ENCODE measurements around the gene DUSP3.

DUSP3 gene

GRCh38 chr17:43768382-43768781 lies 10.4 kb downstream of the DUSP3 start:
- peak; percentile 94 for DNase-seq

GRCh38 chr17:43767713-43768059 lies 11.1 kb downstream of the DUSP3 start:
- no peak for DNase-seq

GRCh38 chr17:43767053-43767712 lies 11.6 kb downstream of the DUSP3 start:
- DNase-seq = peak in 1 of 2 experiments; percentile 27

GRCh38 chr17:43766413-43767052 lies 12.2 kb downstream of the DUSP3 start:
- peak in 1 of 2 experiments; percentile 23 for DNase-seq

- DNase-seq = peak; percentile 87 to 88
Observed at GRCh38 chr17:43760254-43760852, 18.4 kb downstream of the DUSP3 start.

GRCh38 chr17:43759836-43760235 lies 18.9 kb downstream of the DUSP3 start:
- DNase-seq = no peak

- no peak for DNase-seq
Observed at GRCh38 chr17:43758497-43759174, 20.1 kb downstream of the DUSP3 start, which contains the start of gene SOST. SOST (minus strand) TSS chr17:43758791; CDS start chr17:43758741, 50 bp downstream.

GRCh38 chr17:43758086-43758485 lies 20.7 kb downstream of the DUSP3 start:
- DNase-seq = no peak

- no peak for DNase-seq
Observed at GRCh38 chr17:43757171-43757660, 21.6 kb downstream of the DUSP3 start.

GRCh38 chr17:43756201-43756600 lies 22.6 kb downstream of the DUSP3 start:
- no peak for DNase-seq

- DNase-seq = no peak
Observed at GRCh38 chr17:43755389-43755875, 23.3 kb downstream of the DUSP3 start.

- DNase-seq = no peak
Observed at GRCh38 chr17:43754947-43755346, 23.8 kb downstream of the DUSP3 start.

GRCh38 chr17:43753493-43754129 lies 25.2 kb downstream of the DUSP3 start:
- no peak for DNase-seq

- no peak for DNase-seq
Observed at GRCh38 chr17:43750153-43750552, 28.6 kb downstream of the DUSP3 start.

- peak in 1 of 2 experiments; percentile 15 for DNase-seq
Observed at GRCh38 chr17:43745541-43745940, 33.2 kb downstream of the DUSP3 start.

- peak in 1 of 2 experiments; percentile 13 for DNase-seq
Observed at GRCh38 chr17:43741636-43742035, 37.1 kb downstream of the DUSP3 start.

- no peak for DNase-seq
Observed at GRCh38 chr17:43740541-43740940, 38.2 kb downstream of the DUSP3 start.

- no peak for DNase-seq
Observed at GRCh38 chr17:43737722-43738121, 41.1 kb downstream of the DUSP3 start.

GRCh38 chr17:43736389-43736788 lies 42.4 kb downstream of the DUSP3 start:
- DNase-seq = no peak

- DNase-seq = no peak
Observed at GRCh38 chr17:43734376-43734775, 44.4 kb downstream of the DUSP3 start.

GRCh38 chr17:43733956-43734355 lies 44.8 kb downstream of the DUSP3 start:
- DNase-seq = no peak

- no peak for DNase-seq
Observed at GRCh38 chr17:43732958-43733357, 45.8 kb downstream of the DUSP3 start.

- no peak for DNase-seq
Observed at GRCh38 chr17:43728081-43728480, 50.7 kb downstream of the DUSP3 start.
